ENCODE data around the gene LRRC52. TPM values are rescaled to one million over a fixed set of nuclear protein-coding genes. Genes with fewer than 3 reads are reported as not detected.

Gene LRRC52
- total RNA-seq, 2 donors from 2014 or later = not detected

DNA sequence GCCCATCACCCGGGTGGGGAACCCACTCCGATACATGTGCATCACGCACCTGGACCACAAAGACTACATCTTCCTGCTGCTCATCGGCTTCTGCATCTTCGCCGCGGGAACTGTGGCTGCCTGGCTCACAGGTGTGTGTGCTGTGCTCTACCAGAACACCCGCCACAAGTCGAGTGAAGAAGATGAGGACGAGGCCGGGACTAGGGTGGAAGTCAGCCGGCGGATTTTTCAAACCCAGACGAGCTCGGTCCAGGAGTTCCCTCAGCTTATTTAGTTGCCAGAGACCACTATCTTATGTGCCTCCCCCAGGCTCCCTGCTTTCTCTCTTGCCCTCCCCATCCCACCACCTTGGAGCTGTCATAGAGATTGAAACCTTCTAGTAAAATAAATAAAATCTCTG lies 19.8 kb downstream of the LRRC52 start:
- Histone ChIP-seq H3K27me3 (ENCODE audit: control insufficient read depth, insufficient read depth, low read length, poor library complexity, severe bottlenecking) (no peaks in the 10 kb centered on the region), H3K9ac (ENCODE audit: extremely low read depth, low read length, poor library complexity, severe bottlenecking) (no peak overlapping the region), H3K4me3 (ENCODE audit: low read length) (no peak overlapping the region), H3K27ac (ENCODE audit: low read depth, low read length) (no peak overlapping the region), H3K4me1 (ENCODE audit: control insufficient read depth, insufficient read depth, low read length) (no peaks in the 10 kb centered on the region), H3K36me3 (ENCODE audit: control insufficient read depth, insufficient read depth, low read length) (no peaks in the 10 kb centered on the region), H3K9me3 (ENCODE audit: control insufficient read depth, low read length) (no peaks in the 10 kb centered on the region)
- WGBS, 2 experiments (ENCODE audit: insufficient coverage in 1 of 2, insufficient read length in 1 of 2) = 87 to 93% methylated on average over 13 to 15 of the region's 15 CpGs
- H3K36me3 Mint-ChIP-seq (ENCODE audit: low read depth) = no peaks in the 10 kb centered on the region
- DNase-seq = no peak
- no peak overlapping the region for H3K27ac Mint-ChIP-seq
- no peaks in the 10 kb centered on the region for H3K9me3 Mint-ChIP-seq
- H3K4me3 Mint-ChIP-seq = no peak overlapping the region
- H3K27me3 Mint-ChIP-seq (ENCODE audit: insufficient read depth) = peaks cover 16% of the 10 kb centered on the region
- peaks cover 8% of the 10 kb centered on the region for H3K4me1 Mint-ChIP-seq
- TF ChIP-seq, protein P1, sequence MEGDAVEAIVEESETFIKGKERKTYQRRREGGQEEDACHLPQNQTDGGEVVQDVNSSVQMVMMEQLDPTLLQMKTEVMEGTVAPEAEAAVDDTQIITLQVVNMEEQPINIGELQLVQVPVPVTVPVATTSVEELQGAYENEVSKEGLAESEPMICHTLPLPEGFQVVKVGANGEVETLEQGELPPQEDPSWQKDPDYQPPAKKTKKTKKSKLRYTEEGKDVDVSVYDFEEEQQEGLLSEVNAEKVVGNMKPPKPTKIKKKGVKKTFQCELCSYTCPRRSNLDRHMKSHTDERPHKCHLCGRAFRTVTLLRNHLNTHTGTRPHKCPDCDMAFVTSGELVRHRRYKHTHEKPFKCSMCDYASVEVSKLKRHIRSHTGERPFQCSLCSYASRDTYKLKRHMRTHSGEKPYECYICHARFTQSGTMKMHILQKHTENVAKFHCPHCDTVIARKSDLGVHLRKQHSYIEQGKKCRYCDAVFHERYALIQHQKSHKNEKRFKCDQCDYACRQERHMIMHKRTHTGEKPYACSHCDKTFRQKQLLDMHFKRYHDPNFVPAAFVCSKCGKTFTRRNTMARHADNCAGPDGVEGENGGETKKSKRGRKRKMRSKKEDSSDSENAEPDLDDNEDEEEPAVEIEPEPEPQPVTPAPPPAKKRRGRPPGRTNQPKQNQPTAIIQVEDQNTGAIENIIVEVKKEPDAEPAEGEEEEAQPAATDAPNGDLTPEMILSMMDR (conservative IDR thresholded peaks at IDR 0.05) = no peak

DNA sequence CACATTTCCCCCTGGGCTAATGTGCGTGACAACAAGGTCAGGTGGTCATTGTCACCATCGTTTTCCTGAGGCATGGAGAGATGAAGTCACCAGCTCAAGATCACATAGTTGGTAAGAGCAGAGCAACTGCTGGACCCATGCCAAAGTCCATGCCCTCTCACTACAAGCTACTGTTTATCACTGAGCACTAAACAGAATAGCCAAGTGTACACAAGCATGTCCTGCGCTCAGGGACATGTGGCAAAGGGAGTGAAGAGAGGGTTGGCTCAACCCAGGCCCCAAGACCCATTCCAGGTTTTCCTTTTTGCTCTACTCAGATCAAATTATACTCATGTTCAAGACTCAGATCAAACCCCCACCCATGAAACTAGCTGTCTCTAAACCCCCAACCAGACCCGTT lies 20.8 kb downstream of the LRRC52 start:
- no peaks in the 10 kb centered on the region for H3K9me3 ChIP-seq (ENCODE audit: control insufficient read depth, low read length)
- TF ChIP-seq, protein P1 (conservative IDR thresholded peaks at IDR 0.05) = no peak
- no peaks in the 10 kb centered on the region for H3K36me3 ChIP-seq (ENCODE audit: control insufficient read depth, insufficient read depth, low read length)
- Mint-ChIP-seq H3K4me3 (no peak overlapping the region), H3K27me3 (ENCODE audit: insufficient read depth) (peaks cover 14% of the 10 kb centered on the region), H3K27ac (no peak overlapping the region), H3K9me3 (no peaks in the 10 kb centered on the region), H3K36me3 (ENCODE audit: low read depth) (no peaks in the 10 kb centered on the region), H3K4me1 (peaks cover 8% of the 10 kb centered on the region)
- no peaks in the 10 kb centered on the region for H3K4me1 ChIP-seq (ENCODE audit: control insufficient read depth, insufficient read depth, low read length)
- no peak for DNase-seq
- no peak overlapping the region for H3K4me3 ChIP-seq (ENCODE audit: low read length)
- 85 to 96% methylated on average over 3 to 4 of the region's 4 CpGs for WGBS, 2 experiments (ENCODE audit: insufficient coverage in 1 of 2, insufficient read length in 1 of 2)
- no peak overlapping the region for H3K27ac ChIP-seq (ENCODE audit: low read depth, low read length)
- H3K27me3 ChIP-seq (ENCODE audit: control insufficient read depth, insufficient read depth, low read length, poor library complexity, severe bottlenecking) = no peaks in the 10 kb centered on the region
- no peak overlapping the region for H3K9ac ChIP-seq (ENCODE audit: extremely low read depth, low read length, poor library complexity, severe bottlenecking)

DNA sequence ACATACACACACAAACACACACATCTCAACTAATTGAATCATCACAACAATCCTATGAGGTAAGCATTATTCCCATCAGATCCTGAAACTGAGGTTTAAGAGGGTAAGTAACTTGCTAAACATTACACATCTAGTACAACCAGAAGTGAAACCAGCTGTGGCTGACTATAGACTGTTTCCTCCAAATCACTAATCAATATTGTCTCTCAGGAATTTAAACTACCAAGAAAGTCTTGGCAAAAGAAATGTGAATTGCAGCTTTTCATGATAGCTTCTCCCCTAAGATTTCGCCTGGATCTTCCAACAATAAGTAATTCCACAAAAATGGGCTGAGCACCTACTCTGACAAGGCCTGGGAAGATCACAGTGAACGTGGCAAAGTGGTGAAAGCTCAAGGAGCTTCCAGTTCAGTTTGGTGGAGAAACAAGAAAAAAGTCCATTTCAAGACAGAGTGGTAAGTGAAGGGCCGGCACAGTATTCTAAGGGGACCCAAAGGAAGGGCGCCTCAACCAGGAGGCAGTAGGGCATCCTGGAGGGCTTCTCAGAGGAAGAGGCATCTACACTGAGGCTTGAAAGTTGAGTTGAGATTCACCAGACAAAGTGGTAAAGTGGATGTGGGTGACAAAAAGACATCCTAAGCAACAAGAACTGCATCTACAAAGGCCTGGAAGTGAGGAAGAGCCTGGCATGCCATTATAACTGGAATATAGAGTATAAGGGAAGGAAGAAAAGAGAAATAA lies 22.1 kb downstream of the LRRC52 start:
- no peaks in the 10 kb centered on the region for H3K9me3 Mint-ChIP-seq
- H3K4me1 ChIP-seq (ENCODE audit: control insufficient read depth, insufficient read depth, low read length) = no peaks in the 10 kb centered on the region
- H3K36me3 Mint-ChIP-seq (ENCODE audit: low read depth) = no peaks in the 10 kb centered on the region
- no peak overlapping the region for H3K4me3 Mint-ChIP-seq
- WGBS, 2 experiments (ENCODE audit: insufficient coverage in 1 of 2, insufficient read length in 1 of 2) = 88 to 93% methylated on average over 4 of the region's 4 CpGs
- no peak overlapping the region for H3K4me3 ChIP-seq (ENCODE audit: low read length)
- no peak overlapping the region for H3K27ac Mint-ChIP-seq
- H3K9me3 ChIP-seq (ENCODE audit: control insufficient read depth, low read length) = no peaks in the 10 kb centered on the region
- no peaks in the 10 kb centered on the region for H3K36me3 ChIP-seq (ENCODE audit: control insufficient read depth, insufficient read depth, low read length)
- no peak for DNase-seq
- no peak overlapping the region for H3K9ac ChIP-seq (ENCODE audit: extremely low read depth, low read length, poor library complexity, severe bottlenecking)
- no peaks in the 10 kb centered on the region for H3K27me3 ChIP-seq (ENCODE audit: control insufficient read depth, insufficient read depth, low read length, poor library complexity, severe bottlenecking)
- TF ChIP-seq, protein P1 (conservative IDR thresholded peaks at IDR 0.05) = no peak
- peaks cover 2% of the 10 kb centered on the region for H3K4me1 Mint-ChIP-seq
- H3K27ac ChIP-seq (ENCODE audit: low read depth, low read length) = no peak overlapping the region
- H3K27me3 Mint-ChIP-seq (ENCODE audit: insufficient read depth) = peaks cover 6% of the 10 kb centered on the region
